ENCODE results near the gene VWDE.
"Not testable (repeated sequence)": the region's sequence is repeated elsewhere in the genome, so short reads cannot be mapped to it uniquely, and the experiment has no call there.

Gene VWDE

GRCh38 chr7:12401538-12402364 lies 1.9 kb downstream of the VWDE start:
- no peak for DNase-seq

GRCh38 chr7:12398186-12398585 lies 5.5 kb downstream of the VWDE start:
- DNase-seq = peak; percentile 17

DNA sequence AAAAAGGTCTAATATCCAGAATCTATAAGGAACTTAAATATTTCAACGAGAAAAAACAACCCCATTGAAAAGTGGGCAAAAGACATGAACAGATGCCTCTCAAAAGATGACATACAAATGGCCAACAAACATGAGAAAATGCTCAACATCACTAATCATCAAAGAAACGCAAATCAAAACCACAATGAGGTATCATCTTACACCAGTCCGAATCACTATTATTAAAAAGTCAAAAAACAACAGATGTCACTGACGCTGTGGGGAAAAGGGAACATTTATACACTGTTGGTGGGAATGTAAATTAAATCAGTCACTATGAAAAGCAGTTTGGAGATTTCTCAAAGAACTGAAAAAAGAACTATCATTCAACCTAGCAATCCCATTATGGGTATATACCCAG lies 6.0 kb downstream of the VWDE start:
- DNase-seq = no peak

- DNase-seq = not testable (repeated sequence)
These were observed 7.0 kb downstream of the VWDE start for GRCh38 chr7:12396670-12397069.

DNA sequence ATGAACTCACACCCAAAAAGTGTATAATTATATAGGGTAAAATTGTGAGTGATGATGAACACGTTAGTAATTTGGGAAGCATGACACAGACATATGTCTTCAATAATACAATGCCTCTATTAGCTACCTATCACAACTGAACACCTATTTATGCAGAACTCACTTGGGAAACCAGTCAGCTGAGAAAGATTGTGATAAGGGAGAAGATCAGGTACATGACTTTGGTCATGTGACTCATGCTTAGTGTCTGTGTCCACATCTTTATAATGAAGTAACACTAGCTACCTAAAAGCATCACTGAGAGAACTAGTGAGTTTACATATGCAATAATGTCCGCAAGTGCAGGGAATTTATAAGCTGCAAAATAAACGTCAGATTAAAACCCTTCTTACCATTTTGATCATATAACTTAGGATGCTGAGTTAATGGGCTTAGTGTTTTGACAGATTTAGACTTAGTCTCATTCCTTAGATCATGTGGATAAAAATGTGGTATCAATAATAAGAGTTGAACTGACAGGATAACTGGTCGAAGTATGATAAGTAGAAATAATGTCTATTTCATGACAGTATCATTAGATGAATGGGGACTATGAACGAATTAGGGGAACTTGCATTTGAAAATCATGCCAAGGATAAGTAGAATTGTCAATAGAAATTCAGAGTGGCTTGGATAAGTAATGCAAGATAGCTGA lies 11.6 kb downstream of the VWDE start:
- no peak for DNase-seq

GRCh38 chr7:12389089-12389700 lies 14.5 kb downstream of the VWDE start:
- peak; percentile 60 for DNase-seq

GRCh38 chr7:12386313-12386740 lies 17.3 kb downstream of the VWDE start:
- DNase-seq = no peak

GRCh38 chr7:12385364-12385786 lies 18.3 kb downstream of the VWDE start:
- no peak for DNase-seq

DNA sequence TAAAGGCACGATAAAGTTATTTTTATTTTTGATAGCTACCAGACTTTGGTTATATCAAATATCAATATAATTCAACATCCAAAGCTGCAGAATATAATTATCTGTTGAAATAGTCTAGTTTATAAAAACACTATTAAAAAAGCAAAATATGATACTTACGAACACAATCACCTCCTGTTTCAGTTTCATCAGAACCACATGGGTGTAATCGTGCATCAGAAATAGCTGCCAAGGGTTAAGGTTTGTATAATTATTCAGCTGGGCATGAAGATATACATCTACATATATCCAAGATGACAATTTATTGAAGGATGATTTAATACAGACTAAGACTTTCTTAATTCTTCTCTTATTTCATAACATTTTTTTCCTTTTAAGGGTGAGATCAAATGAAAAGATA lies 20.3 kb downstream of the VWDE start:
- DNase-seq = no peak

GRCh38 chr7:12378389-12378788 lies 25.3 kb downstream of the VWDE start:
- no peak for DNase-seq

DNA sequence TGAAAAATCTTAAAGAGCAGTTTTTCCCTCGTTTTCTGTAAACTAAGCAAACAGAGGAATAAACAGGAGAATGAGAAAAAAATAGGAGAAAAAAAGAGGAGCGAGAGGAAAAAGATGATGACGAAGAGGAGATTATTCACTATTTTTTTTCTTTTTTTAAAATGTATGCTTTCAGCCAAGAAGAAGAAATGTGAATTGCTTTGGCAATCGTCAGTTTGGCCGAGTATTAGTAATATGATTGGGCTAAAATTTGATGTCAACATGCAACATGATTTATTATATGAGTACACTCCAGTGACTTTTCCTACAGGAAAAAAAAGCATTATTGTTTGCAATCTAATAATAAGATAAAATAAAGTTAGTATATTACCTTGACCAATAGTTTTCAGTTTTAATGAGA lies 26.3 kb downstream of the VWDE start:
- no peak for DNase-seq

- no peak for DNase-seq
These were observed 29.9 kb downstream of the VWDE start for GRCh38 chr7:12373580-12374263.

- DNase-seq = no peak
These were observed 33.4 kb downstream of the VWDE start for GRCh38 chr7:12370249-12370648.

GRCh38 chr7:12369756-12370155 lies 33.9 kb downstream of the VWDE start:
- no peak for DNase-seq

- DNase-seq = no peak
These were observed 34.6 kb downstream of the VWDE start for GRCh38 chr7:12369072-12369471.

- DNase-seq = no peak
These were observed 42.7 kb downstream of the VWDE start for GRCh38 chr7:12360948-12361347.

- DNase-seq = no peak
These were observed 45.0 kb downstream of the VWDE start for GRCh38 chr7:12358694-12359093.

DNA sequence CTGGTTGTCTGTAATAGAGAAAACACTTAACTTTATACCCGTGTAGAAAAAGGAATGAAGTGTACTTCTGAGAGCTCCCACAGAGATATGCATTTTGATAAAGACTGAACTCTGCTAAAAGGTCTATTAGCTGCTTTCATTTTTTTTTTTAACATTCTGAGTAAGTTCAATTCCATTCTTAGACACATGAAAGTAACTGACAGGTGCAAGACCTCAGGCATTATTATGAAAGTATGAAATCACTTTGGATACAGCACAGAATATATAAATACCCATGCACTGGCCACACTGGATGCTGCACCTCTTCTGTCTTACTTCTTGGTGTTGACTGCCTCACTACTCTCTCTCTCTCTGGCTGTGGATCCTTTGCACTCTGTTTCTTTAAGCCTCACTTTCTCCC lies 46.2 kb downstream of the VWDE start:
- DNase-seq = no peak

DNA sequence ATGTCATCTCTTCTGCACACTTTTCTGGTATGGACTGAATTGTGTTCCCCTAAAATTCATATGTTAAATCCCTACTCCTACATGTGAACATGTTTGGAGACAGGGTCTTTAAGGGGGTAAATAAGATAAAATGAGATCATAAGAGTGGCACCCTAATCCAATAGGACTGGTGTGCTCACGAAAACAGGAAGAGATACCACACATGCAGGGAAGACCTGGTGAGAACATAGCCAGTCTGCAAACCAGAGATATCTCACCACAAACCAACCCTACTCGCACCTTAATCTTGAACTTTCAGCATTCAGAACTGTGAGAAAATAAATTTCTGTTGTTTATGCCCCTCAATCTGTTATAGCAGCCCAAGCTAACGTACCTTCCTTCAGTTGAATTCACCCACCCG lies 51.8 kb downstream of the VWDE start:
- no peak for DNase-seq

- no peak for DNase-seq
These were observed 52.7 kb downstream of the VWDE start for GRCh38 chr7:12350971-12351370.

DNA sequence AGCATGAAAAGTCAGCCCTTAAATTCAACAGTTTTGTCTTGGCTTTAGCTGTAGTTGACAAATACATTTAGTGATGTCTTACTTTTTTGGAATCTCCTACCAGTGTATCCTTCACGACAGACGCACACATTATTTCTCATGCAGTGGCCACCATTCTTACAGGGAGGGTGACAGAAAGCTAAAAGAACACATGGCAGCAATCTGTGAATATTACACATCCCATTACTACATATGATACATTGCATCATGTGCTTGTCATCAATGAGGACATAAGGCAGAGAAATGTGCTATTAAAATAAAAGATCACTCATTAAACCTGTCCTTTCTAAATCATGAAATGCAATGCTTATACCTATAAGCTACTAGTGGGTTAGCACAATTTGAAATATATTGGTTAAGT lies 66.6 kb downstream of the VWDE start:
- no peak for DNase-seq

- no peak for DNase-seq
These were observed 74.5 kb downstream of the VWDE start for GRCh38 chr7:12328888-12329770.
